ENCODE measurements around the gene ZNF521.

Gene ZNF521

DNA sequence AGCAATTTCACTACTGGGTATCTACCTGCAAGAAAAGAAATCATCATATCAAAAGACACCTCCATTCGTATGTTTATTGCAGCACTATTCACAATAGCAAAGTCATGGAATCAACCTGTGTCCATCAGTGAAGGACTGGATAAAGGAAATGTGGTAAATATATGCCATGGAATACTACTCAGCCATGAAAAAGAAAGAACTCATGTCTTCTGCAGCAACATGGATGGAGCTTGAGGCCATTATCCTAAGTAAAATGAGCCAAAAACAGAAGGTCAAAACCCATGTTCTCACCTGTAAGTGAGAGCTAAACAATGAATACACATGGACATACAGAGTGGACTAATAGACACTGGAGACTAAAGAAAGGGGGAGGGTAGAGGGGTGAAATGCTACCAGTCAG, 322.2 kb downstream of the ZNF521 start:
- no peaks in the 10 kb centered on the region for H3K4me1 ChIP-seq (ENCODE audit: control insufficient read depth in 1 of 2, insufficient read depth in 1 of 2, low read depth in 1 of 2, low read length in 1 of 2)
- no peaks in the 10 kb centered on the region for H3K27me3 ChIP-seq
- H3K27ac ChIP-seq, result no peak overlapping the region
- TF ChIP-seq CTCF (IDR thresholded peaks at IDR 0.05), result no peak
- H3K36me3 ChIP-seq, result no peaks in the 10 kb centered on the region
- H3K4me3 ChIP-seq (ENCODE audit: low read depth in 1 of 2, low read length in 1 of 2), result no peak overlapping the region
- H3K9me3 ChIP-seq, result no peaks in the 10 kb centered on the region

GRCh38 chr18:25019931-25020330, 332.0 kb downstream of the ZNF521 start:
- TF ChIP-seq CTCF (IDR thresholded peaks at IDR 0.05), result no peak
- no peaks in the 10 kb centered on the region for H3K4me1 ChIP-seq (ENCODE audit: control insufficient read depth in 1 of 2, insufficient read depth in 1 of 2, low read depth in 1 of 2, low read length in 1 of 2)
- H3K9me3 ChIP-seq, result no peaks in the 10 kb centered on the region
- no peaks in the 10 kb centered on the region for H3K27me3 ChIP-seq
- no peak overlapping the region for H3K27ac ChIP-seq
- H3K36me3 ChIP-seq, result no peaks in the 10 kb centered on the region
- no peak overlapping the region for H3K4me3 ChIP-seq (ENCODE audit: low read depth in 1 of 2, low read length in 1 of 2)

DNA sequence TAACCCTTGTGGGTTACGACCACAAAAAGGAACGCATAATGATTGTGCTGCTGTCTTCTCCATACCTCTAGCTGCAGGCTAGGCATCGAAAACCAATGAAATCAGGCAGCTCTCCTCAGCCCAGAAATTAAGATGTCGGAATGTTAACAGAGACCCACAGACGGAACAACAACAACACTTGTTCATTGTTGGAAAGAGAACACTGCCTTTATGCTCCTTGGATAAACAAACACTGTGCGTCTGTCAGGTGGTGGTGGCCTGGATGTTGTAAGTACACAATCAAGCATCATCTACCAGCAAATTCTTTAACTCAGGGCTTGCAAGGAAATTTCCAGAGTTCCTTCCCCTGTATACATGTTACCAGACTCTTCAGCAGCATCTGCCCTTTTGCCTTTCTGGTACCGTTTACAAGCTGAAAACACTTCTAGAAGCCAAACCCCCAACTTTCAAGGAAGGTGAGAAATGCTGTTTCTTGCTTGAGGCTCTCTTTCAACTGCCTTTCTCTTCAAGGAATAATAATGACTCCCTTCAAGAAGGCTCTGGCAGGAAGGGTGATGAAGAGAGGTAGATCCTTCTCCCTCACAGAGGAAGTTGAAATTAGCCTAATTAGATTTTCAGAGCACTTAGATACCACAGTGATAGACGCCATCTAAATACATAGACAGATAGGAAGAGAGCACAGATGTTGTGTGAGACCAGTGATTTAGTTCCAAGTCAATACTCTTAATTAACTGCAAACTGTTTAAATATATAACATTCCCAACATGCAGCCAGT, 332.7 kb downstream of the ZNF521 start:
- TF ChIP-seq CTCF (IDR thresholded peaks at IDR 0.05), result no peak
- no peak overlapping the region for H3K4me3 ChIP-seq (ENCODE audit: low read depth in 1 of 2, low read length in 1 of 2)
- H3K4me1 ChIP-seq (ENCODE audit: control insufficient read depth in 1 of 2, insufficient read depth in 1 of 2, low read depth in 1 of 2, low read length in 1 of 2), result no peaks in the 10 kb centered on the region
- H3K9me3 ChIP-seq, result no peaks in the 10 kb centered on the region
- H3K27me3 ChIP-seq, result no peaks in the 10 kb centered on the region
- H3K36me3 ChIP-seq, result no peaks in the 10 kb centered on the region
- no peak overlapping the region for H3K27ac ChIP-seq

DNA sequence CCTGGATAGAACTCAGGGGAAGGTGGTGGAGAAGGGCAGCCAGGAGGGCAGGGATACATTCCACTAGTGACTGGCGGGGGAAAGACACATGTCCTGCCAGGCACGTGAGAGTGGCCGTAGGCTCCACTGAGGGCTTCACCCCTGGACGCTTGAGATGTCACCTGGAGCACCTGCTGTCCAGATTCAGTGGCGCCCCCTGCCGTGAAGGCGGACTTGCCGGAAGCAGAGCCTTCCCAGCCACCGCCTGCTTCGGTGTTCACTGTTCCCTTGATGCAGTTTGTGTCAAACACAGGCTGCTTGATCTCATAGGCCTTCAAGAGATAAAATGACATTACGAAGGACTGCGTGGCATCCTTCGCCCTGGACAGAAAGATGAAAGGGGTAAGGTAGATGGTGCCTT, 335.3 kb downstream of the ZNF521 start:
- Histone ChIP-seq H3K36me3 (no peaks in the 10 kb centered on the region), H3K9me3 (no peaks in the 10 kb centered on the region), H3K4me1 (ENCODE audit: control insufficient read depth in 1 of 2, insufficient read depth in 1 of 2, low read depth in 1 of 2, low read length in 1 of 2) (no peaks in the 10 kb centered on the region), H3K27me3 (no peaks in the 10 kb centered on the region), H3K27ac (no peak overlapping the region), H3K4me3 (ENCODE audit: low read depth in 1 of 2, low read length in 1 of 2) (no peak overlapping the region)
- no peak for TF ChIP-seq CTCF (IDR thresholded peaks at IDR 0.05)

DNA sequence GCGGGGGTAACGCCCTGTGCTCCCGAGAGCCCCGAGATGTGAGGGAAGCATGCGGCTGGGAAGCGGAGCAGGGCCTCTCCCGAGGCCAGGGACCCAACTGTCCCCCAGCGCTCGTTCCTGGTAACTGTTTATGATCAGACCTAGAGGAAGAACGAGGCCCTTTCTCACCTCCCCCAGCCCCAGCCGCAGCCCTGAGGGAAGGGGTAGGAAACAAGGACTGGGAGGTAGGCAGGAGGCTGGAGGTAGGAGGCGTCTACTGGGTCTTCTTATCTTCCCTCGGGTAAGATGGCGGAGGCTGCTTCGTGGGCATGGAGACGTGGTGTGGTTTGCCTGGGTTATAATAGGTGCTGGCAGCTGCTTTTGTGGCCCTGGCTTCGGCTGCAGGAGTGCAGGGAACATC, 335.8 kb downstream of the ZNF521 start:
- no peak for TF ChIP-seq CTCF (IDR thresholded peaks at IDR 0.05)
- H3K9me3 ChIP-seq, result no peaks in the 10 kb centered on the region
- H3K4me1 ChIP-seq (ENCODE audit: control insufficient read depth in 1 of 2, insufficient read depth in 1 of 2, low read depth in 1 of 2, low read length in 1 of 2), result no peaks in the 10 kb centered on the region
- H3K27ac ChIP-seq, result no peak overlapping the region
- no peaks in the 10 kb centered on the region for H3K36me3 ChIP-seq
- no peaks in the 10 kb centered on the region for H3K27me3 ChIP-seq
- H3K4me3 ChIP-seq (ENCODE audit: low read depth in 1 of 2, low read length in 1 of 2), result no peak overlapping the region

All from neutrophil (primary cell).